Testis (tissue), 3 donors: ENCODE data around the gene PSPC1. TPM values are rescaled to one million over a fixed set of nuclear protein-coding genes. Genes with fewer than 3 reads are reported as not detected.
"Not testable (repeated sequence)": the region's sequence is repeated elsewhere in the genome, so short reads cannot be mapped to it uniquely, and the experiment has no call there.

Experiments used
- DNase-seq: peaks from one replicate; pipeline ENCODE4 v3.0.0-alpha.2; 2019
- H3K27ac ChIP-seq, 2 donors: fragments of 200-600 bp; sonication (generic); one replicate each; pipeline ENCODE4 v1.5.1; 2019
- H3K27me3 ChIP-seq: fragments of 200-600 bp; sonication (generic); one replicate; pipeline ENCODE4 v1.5.1; 2019
- H3K36me3 ChIP-seq: fragments of 200-600 bp; sonication (generic); one replicate; pipeline ENCODE4 v1.5.1; 2017; ENCODE audit warnings: low read depth; ENCODE audit errors: missing control alignments
- H3K4me1 ChIP-seq: fragments of 200-600 bp; sonication (generic); one replicate; pipeline ENCODE4 v1.5.1; 2019
- H3K4me3 ChIP-seq, 2 donors: fragments of 200-600 bp; sonication (generic); one replicate each; pipeline ENCODE4 v1.5.1; 2017 to 2019
- H3K9me3 ChIP-seq: fragments of 200-600 bp; sonication (generic); one replicate; pipeline ENCODE4 v1.5.1; 2017
- CTCF ChIP-seq, 3 experiments: fragments of 450-650 bp in 2 of 3; fragments of 200-600 bp in 1 of 3; sonication (generic) in 1 of 3; IDR thresholded peaks; one replicate each; pipeline ENCODE4 v1.5.1; 2016 to 2019; ENCODE audit warnings: antibody characterized with exemption in 3 of 3, mild to moderate bottlenecking in 2 of 3, moderate library complexity in 1 of 3
- POLR2A ChIP-seq: fragments of 450-650 bp; IDR thresholded peaks from one replicate; pipeline ENCODE4 v1.6.1; 2017; ENCODE audit warnings: antibody characterized with exemption, mild to moderate bottlenecking, moderate library complexity
- WGBS, 2 donors: methylation state at CpG; one replicate each; pipeline ENCODE4 v1.1.5; 2018; 5-methylcytosine and 5-hydroxymethylcytosine counted together
- intact Hi-C: fragments of 100-400 bp; cut with DNase I; formaldehyde crosslinking; loops from one replicate; pipeline ENCODE4 v1.15.1; 2023; ENCODE audit warnings: low total_unique reads
- polyA plus RNA-seq: library from polyadenylated mRNA; stranded (reverse); fragments of 350-450 nt; fragmentation: Illumina TruSeq; extraction: RNeasy Lipid Tissue Mini Kit (QIAGEN cat#74804); gene quantifications from one replicate; pipeline ENCODE4 v1.2.3, GENCODE V29; 2014; ENCODE audit warnings: low read depth, low replicate concordance; ENCODE audit not compliant: insufficient read depth
- total RNA-seq, 2 donors: library from RNA; depleted of rRNA; stranded (reverse); fragments of >200 nt; gene quantifications; one replicate each; pipeline ENCODE4 v1.2.3, GENCODE V29; 2016

Gene PSPC1
- total and polyA plus RNA-seq, 3 donors from 2014 or later = 92.0 to 145 (median 129) TPM

GRCh38 chr13:19817106-19817505 lies 34.4 kb upstream of the PSPC1 start:
- 92 to 93% methylated on average over 10 of the region's 10 CpGs for WGBS, 2 donors
- Histone ChIP-seq H3K27me3 (no peaks in the 10 kb centered on the region), H3K27ac (no peak overlapping the region), H3K9me3 (no peaks in the 10 kb centered on the region), H3K4me3 (no peak overlapping the region), H3K4me1 (no peaks in the 10 kb centered on the region), H3K36me3 (no peaks in the 10 kb centered on the region)
- intact Hi-C loops = no loop called here
- TF ChIP-seq POLR2A (no peak), CTCF (IDR thresholded peaks at IDR 0.05) (no peak)
- no peak for DNase-seq

- H3K4me1 ChIP-seq, H3K9me3 ChIP-seq, H3K4me3 ChIP-seq, H3K27ac ChIP-seq, H3K36me3 ChIP-seq, DNase-seq, intact Hi-C loops, H3K27me3 ChIP-seq: not testable (repeated sequence)
- 94 to 97% methylated on average over 2 of the region's 2 CpGs for WGBS, 2 donors
Observed at GRCh38 chr13:19815842-19816241, 33.1 kb upstream of the PSPC1 start.

- H3K9me3 ChIP-seq = no peaks in the 10 kb centered on the region
- H3K27ac ChIP-seq = no peak overlapping the region
- TF ChIP-seq POLR2A (no peak), CTCF (IDR thresholded peaks at IDR 0.05) (no peak)
- no peak overlapping the region for H3K4me3 ChIP-seq
- WGBS, 2 donors = 94% methylated on average over 7 of the region's 7 CpGs
- intact Hi-C loops = no loop called here
- no peaks in the 10 kb centered on the region for H3K4me1 ChIP-seq
- no peaks in the 10 kb centered on the region for H3K27me3 ChIP-seq
- no peaks in the 10 kb centered on the region for H3K36me3 ChIP-seq
- DNase-seq = no peak
Observed at GRCh38 chr13:19810996-19811881, 28.5 kb upstream of the PSPC1 start.

- Histone ChIP-seq H3K36me3 (no peaks in the 10 kb centered on the region), H3K4me3 (no peak overlapping the region), H3K9me3 (no peaks in the 10 kb centered on the region), H3K27me3 (no peaks in the 10 kb centered on the region), H3K27ac (no peak overlapping the region), H3K4me1 (no peaks in the 10 kb centered on the region)
- TF ChIP-seq CTCF (IDR thresholded peaks at IDR 0.05) (no peak), POLR2A (no peak)
- DNase-seq = no peak
- intact Hi-C loops = no loop called here
- WGBS, 2 donors = 84 to 94% methylated on average over 4 of the region's 4 CpGs
Observed at GRCh38 chr13:19810151-19810550, 27.4 kb upstream of the PSPC1 start.

GRCh38 chr13:19805765-19806164 lies 23.0 kb upstream of the PSPC1 start:
- no peak overlapping the region for H3K27ac ChIP-seq
- H3K36me3 ChIP-seq = no peaks in the 10 kb centered on the region
- DNase-seq = no peak
- intact Hi-C loops = no loop called here
- no peaks in the 10 kb centered on the region for H3K9me3 ChIP-seq
- 78 to 85% methylated on average over 4 of the region's 4 CpGs for WGBS, 2 donors
- H3K4me1 ChIP-seq = no peaks in the 10 kb centered on the region
- no peaks in the 10 kb centered on the region for H3K27me3 ChIP-seq
- TF ChIP-seq POLR2A = no peak
- TF ChIP-seq CTCF (IDR thresholded peaks at IDR 0.05) = no peak
- H3K4me3 ChIP-seq = no peak overlapping the region
